Liver (tissue), 9 donors: Measurements from ENCODE around the gene STOX2. TPM values are rescaled to one million over a fixed set of nuclear protein-coding genes. Genes with fewer than 3 reads are reported as not detected.
A peak's percentile ranks its signal among the peaks of the same experiment; 100 is the strongest.

Experiments used
- DNase-seq: peaks from one replicate; pipeline ENCODE4 v3.0.0-alpha.2; 2017; ENCODE audit warnings: low spot score
- H3K27ac ChIP-seq, 2 donors: one replicate each; pipeline ENCODE4 v1.7.0; 2013; ENCODE audit warnings: inconsistent platforms in 2 of 2, low read length in 2 of 2, control low read depth in 1 of 2, low read depth in 1 of 2, mild to moderate bottlenecking in 1 of 2
- H3K27me3 ChIP-seq, 4 donors: one replicate each; pipeline versions ENCODE4 v1.6.1 to v1.7.0; 2013; ENCODE audit warnings: low read length in 3 of 4, inconsistent platforms in 1 of 4, mild to moderate bottlenecking in 1 of 4, moderate library complexity in 1 of 4; ENCODE audit not compliant: control insufficient read depth in 4 of 4, insufficient read depth in 4 of 4
- H3K36me3 ChIP-seq, 4 donors: one replicate each; pipeline versions ENCODE4 v1.6.1 to v1.7.0; 2013; ENCODE audit warnings: low read length in 3 of 4, mild to moderate bottlenecking in 3 of 4, low read depth in 1 of 4, moderate library complexity in 1 of 4; ENCODE audit not compliant: control insufficient read depth in 4 of 4, insufficient read depth in 3 of 4
- H3K4me1 ChIP-seq, 4 donors: one replicate each; pipeline versions ENCODE4 v1.6.1 to v1.7.0; 2013; ENCODE audit warnings: low read length in 3 of 4, mild to moderate bottlenecking in 3 of 4, moderate library complexity in 1 of 4; ENCODE audit not compliant: control insufficient read depth in 4 of 4, insufficient read depth in 4 of 4
- H3K4me3 ChIP-seq, 3 donors: one replicate each; pipeline versions ENCODE4 v1.6.1 to v1.7.0; 2013; ENCODE audit warnings: low read length in 3 of 3, control low read depth in 1 of 3, low read depth in 1 of 3, mild to moderate bottlenecking in 1 of 3
- H3K9ac ChIP-seq, 2 donors: one replicate each; pipeline ENCODE4 v1.7.0; 2013; ENCODE audit warnings: low read length in 2 of 2, mild to moderate bottlenecking in 2 of 2, moderate library complexity in 2 of 2, control low read depth in 1 of 2, low read depth in 1 of 2
- H3K9me3 ChIP-seq, 4 donors: one replicate each; pipeline versions ENCODE4 v1.6.1 to v1.7.0; 2013; ENCODE audit warnings: low read length in 3 of 4; ENCODE audit not compliant: control insufficient read depth in 4 of 4
- EGR1 ChIP-seq, 2 donors: IDR thresholded peaks; 2 replicates each; pipeline ENCODE4 v1.6.1; 2016 to 2018; ENCODE audit warnings: antibody characterized with exemption in 2 of 2, low read depth in 2 of 2
- FOXA1 ChIP-seq: IDR thresholded peaks from 2 replicates; pipeline ENCODE4 v1.6.1; 2016; ENCODE audit warnings: antibody characterized with exemption
- FOXA2 ChIP-seq: IDR thresholded peaks from 2 replicates; pipeline ENCODE4 v1.6.1; 2016; ENCODE audit warnings: antibody characterized with exemption
- GABPA ChIP-seq, 2 donors: IDR thresholded peaks in 1 of 2; conservative IDR thresholded peaks in 1 of 2; 2 replicates each; pipeline ENCODE4 v1.6.1; 2016; ENCODE audit warnings: antibody characterized with exemption in 2 of 2, mild to moderate bottlenecking in 1 of 2, moderate library complexity in 1 of 2
- HNF4A ChIP-seq, 2 donors: conservative IDR thresholded peaks; 2 replicates each; pipeline ENCODE4 v1.6.1; 2016; ENCODE audit warnings: antibody characterized with exemption in 2 of 2, mild to moderate bottlenecking in 2 of 2
- HNF4G ChIP-seq: IDR thresholded peaks from 2 replicates; pipeline ENCODE4 v1.6.1; 2016; ENCODE audit warnings: antibody characterized with exemption
- JUND ChIP-seq, 2 donors: IDR thresholded peaks; 2 replicates each; pipeline ENCODE4 v1.6.1; 2016; ENCODE audit warnings: antibody characterized with exemption in 2 of 2
- NR2F2 ChIP-seq: IDR thresholded peaks from 2 replicates; pipeline ENCODE4 v1.6.1; 2016; ENCODE audit warnings: antibody characterized with exemption
- RAD21 ChIP-seq, 2 donors: IDR thresholded peaks; 2 replicates each; pipeline ENCODE4 v1.6.1; 2016; ENCODE audit warnings: antibody characterized with exemption in 2 of 2, mild to moderate bottlenecking in 2 of 2
- RXRA ChIP-seq, 2 donors: IDR thresholded peaks; 2 replicates each; pipeline ENCODE4 v1.6.1; 2017 to 2018; ENCODE audit warnings: antibody characterized with exemption in 2 of 2, mild to moderate bottlenecking in 1 of 2
- SP1 ChIP-seq: IDR thresholded peaks from 2 replicates; pipeline ENCODE4 v1.6.1; 2018; ENCODE audit warnings: antibody characterized with exemption, mild to moderate bottlenecking
- TAF1 ChIP-seq: conservative IDR thresholded peaks from 2 replicates; pipeline ENCODE4 v1.6.1; 2016; ENCODE audit warnings: antibody characterized with exemption, mild to moderate bottlenecking
- WGBS: extraction: QIAGEN DNeasy Blood & Tissue Kit; methylation state at CpG from one replicate; pipeline ENCODE4 v1.1.7; 2013; 5-methylcytosine and 5-hydroxymethylcytosine counted together
- polyA plus RNA-seq, 2 donors: library from polyadenylated mRNA; stranded (reverse) in 1 of 2; unstranded in 1 of 2; fragments of 200-250 nt in 1 of 2; fragments of >200 nt in 1 of 2; fragmentation: Nextera tagmentation in 1 of 2; extraction: Ambion mirVana in 1 of 2; gene quantifications; one replicate each; pipeline versions ENCODE4 v1.2.1 to v1.2.3, GENCODE V29; 2013 to 2015
- total RNA-seq, 2 donors: library from RNA; depleted of rRNA; stranded (reverse); fragments of >200 nt; gene quantifications; one replicate each; pipeline ENCODE4 v1.2.3, GENCODE V29; 2014
- TF ChIP-seq, protein P1 (sequence below): IDR thresholded peaks from 2 replicates; pipeline ENCODE4 v1.6.1; 2016; ENCODE audit warnings: antibody characterized with exemption
- TF ChIP-seq, protein P2 (sequence below): IDR thresholded peaks from 2 replicates; pipeline ENCODE4 v1.6.1; 2016; ENCODE audit warnings: antibody characterized with exemption, mild to moderate bottlenecking
- TF ChIP-seq, protein P3 (sequence below): IDR thresholded peaks from 2 replicates; pipeline ENCODE4 v1.6.1; 2016; ENCODE audit warnings: antibody characterized with exemption
- TF ChIP-seq, protein P4 (sequence below): IDR thresholded peaks from 2 replicates; pipeline ENCODE4 v1.6.1; 2016; ENCODE audit warnings: antibody characterized with exemption
- TF ChIP-seq, protein P5 (sequence below): fragments of 150-350 bp; IDR thresholded peaks from 2 replicates; pipeline ENCODE4 v1.5.1; 2017; ENCODE audit warnings: improper control_type of control experiment, low read depth, low read length; ENCODE audit not compliant: missing input control
- donor health status: healthy.
- donor health status: healthy.
- donor health status: healthy.
- donor health status: healthy.
- donor health status: healthy.

STOX2 gene
- total and polyA plus RNA-seq, 4 donors: 1.4 to 12.6 (median 1.6) TPM

DNA sequence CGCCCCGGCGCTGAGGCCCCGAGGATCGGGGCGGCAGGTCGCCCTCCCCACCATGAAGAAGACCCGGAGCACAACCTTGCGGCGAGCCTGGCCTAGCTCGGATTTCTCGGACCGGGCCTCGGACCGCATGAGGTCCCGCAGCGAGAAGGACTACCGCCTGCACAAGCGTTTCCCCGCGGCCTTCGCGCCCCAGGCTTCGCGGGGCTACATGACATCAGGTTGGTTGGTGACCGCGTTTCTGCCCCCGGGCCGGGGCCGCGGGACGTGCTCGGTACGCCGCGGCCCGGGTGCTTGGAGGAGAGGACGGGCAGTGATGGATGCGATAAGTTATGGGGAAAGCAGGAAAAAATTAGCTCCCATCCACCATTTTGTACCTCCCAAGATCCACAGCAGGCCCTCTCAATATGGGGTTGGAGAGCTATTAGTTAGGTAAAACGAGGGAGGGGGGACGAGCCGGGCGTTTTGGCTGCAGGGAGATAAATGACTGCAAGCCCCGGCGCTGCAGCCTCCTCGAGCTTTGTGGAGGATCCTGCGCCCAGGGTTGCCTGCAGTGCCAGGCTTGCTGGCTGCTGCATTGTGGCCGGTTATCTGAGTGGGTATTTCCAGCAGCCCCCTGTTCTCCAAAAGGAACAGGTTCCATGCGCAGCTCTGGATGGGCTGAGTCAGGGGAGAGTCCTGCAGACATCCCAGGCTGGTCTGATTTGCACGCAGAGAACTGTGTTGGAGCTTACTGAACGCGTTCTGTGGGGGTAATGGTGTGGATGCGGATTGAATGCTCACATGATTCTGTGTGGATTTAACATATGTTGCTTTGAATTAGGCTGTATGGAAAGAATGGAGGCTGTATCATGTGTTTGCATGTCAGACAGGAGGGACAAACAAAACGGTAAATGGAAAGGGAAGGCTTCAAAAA, 1.9 kb downstream of the STOX2 start:
- TF ChIP-seq, protein P1, sequence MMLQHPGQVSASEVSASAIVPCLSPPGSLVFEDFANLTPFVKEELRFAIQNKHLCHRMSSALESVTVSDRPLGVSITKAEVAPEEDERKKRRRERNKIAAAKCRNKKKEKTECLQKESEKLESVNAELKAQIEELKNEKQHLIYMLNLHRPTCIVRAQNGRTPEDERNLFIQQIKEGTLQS: no peak
- TF ChIP-seq NR2F2 (no peak), RAD21 (IDR thresholded peaks at IDR 0.05) (no peak), HNF4G (no peak), HNF4A (conservative IDR thresholded peaks at IDR 0.05) (no peak), JUND (IDR thresholded peaks at IDR 0.05) (no peak), FOXA1 (no peak), TAF1 (no peak), GABPA (IDR thresholded peaks at IDR 0.05 in 1 of 2, conservative IDR thresholded peaks at IDR 0.05 in 1 of 2) (no peak), RXRA (IDR thresholded peaks at IDR 0.05) (no peak), SP1 (no peak), FOXA2 (no peak), EGR1 (IDR thresholded peaks at IDR 0.05; ENCODE audit: low read depth in 2 of 2) (no peak)
- TF ChIP-seq, protein P2, sequence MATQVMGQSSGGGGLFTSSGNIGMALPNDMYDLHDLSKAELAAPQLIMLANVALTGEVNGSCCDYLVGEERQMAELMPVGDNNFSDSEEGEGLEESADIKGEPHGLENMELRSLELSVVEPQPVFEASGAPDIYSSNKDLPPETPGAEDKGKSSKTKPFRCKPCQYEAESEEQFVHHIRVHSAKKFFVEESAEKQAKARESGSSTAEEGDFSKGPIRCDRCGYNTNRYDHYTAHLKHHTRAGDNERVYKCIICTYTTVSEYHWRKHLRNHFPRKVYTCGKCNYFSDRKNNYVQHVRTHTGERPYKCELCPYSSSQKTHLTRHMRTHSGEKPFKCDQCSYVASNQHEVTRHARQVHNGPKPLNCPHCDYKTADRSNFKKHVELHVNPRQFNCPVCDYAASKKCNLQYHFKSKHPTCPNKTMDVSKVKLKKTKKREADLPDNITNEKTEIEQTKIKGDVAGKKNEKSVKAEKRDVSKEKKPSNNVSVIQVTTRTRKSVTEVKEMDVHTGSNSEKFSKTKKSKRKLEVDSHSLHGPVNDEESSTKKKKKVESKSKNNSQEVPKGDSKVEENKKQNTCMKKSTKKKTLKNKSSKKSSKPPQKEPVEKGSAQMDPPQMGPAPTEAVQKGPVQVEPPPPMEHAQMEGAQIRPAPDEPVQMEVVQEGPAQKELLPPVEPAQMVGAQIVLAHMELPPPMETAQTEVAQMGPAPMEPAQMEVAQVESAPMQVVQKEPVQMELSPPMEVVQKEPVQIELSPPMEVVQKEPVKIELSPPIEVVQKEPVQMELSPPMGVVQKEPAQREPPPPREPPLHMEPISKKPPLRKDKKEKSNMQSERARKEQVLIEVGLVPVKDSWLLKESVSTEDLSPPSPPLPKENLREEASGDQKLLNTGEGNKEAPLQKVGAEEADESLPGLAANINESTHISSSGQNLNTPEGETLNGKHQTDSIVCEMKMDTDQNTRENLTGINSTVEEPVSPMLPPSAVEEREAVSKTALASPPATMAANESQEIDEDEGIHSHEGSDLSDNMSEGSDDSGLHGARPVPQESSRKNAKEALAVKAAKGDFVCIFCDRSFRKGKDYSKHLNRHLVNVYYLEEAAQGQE: no peak
- TF ChIP-seq, protein P3, sequence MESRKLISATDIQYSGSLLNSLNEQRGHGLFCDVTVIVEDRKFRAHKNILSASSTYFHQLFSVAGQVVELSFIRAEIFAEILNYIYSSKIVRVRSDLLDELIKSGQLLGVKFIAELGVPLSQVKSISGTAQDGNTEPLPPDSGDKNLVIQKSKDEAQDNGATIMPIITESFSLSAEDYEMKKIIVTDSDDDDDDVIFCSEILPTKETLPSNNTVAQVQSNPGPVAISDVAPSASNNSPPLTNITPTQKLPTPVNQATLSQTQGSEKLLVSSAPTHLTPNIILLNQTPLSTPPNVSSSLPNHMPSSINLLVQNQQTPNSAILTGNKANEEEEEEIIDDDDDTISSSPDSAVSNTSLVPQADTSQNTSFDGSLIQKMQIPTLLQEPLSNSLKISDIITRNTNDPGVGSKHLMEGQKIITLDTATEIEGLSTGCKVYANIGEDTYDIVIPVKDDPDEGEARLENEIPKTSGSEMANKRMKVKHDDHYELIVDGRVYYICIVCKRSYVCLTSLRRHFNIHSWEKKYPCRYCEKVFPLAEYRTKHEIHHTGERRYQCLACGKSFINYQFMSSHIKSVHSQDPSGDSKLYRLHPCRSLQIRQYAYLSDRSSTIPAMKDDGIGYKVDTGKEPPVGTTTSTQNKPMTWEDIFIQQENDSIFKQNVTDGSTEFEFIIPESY: no peak
- TF ChIP-seq, protein P4, sequence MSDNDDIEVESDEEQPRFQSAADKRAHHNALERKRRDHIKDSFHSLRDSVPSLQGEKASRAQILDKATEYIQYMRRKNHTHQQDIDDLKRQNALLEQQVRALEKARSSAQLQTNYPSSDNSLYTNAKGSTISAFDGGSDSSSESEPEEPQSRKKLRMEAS: no peak
- TF ChIP-seq, protein P5, sequence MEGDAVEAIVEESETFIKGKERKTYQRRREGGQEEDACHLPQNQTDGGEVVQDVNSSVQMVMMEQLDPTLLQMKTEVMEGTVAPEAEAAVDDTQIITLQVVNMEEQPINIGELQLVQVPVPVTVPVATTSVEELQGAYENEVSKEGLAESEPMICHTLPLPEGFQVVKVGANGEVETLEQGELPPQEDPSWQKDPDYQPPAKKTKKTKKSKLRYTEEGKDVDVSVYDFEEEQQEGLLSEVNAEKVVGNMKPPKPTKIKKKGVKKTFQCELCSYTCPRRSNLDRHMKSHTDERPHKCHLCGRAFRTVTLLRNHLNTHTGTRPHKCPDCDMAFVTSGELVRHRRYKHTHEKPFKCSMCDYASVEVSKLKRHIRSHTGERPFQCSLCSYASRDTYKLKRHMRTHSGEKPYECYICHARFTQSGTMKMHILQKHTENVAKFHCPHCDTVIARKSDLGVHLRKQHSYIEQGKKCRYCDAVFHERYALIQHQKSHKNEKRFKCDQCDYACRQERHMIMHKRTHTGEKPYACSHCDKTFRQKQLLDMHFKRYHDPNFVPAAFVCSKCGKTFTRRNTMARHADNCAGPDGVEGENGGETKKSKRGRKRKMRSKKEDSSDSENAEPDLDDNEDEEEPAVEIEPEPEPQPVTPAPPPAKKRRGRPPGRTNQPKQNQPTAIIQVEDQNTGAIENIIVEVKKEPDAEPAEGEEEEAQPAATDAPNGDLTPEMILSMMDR: no peak
- Histone ChIP-seq H3K4me1 (peaks cover 3 to 25% (median 14%) of the 10 kb centered on the region in 4 donors), H3K27me3 (no peaks in the 10 kb centered on the region), H3K27ac (no peak overlapping the region), H3K4me3 (peak overlapping the region in 2 of 3 donors; percentile 63 to 78), H3K36me3 (no peaks in the 10 kb centered on the region), H3K9ac (no peak overlapping the region), H3K9me3 (no peaks in the 10 kb centered on the region)
- no peak for DNase-seq
- 14% methylated on average over 54 of the region's 54 CpGs for WGBS
